NCI-H1417 (cell line): Measurements from ENCODE around the gene EPC1.
"Not testable (repeated sequence)": the region's sequence is repeated elsewhere in the genome, so short reads cannot be mapped to it uniquely, and the experiment has no call there.

Experiments
- DNase-seq, 3 experiments: peaks; one replicate each; lab custom pipeline; 2025; lab: John Stamatoyannopoulos, UW

EPC1 gene, protein sequence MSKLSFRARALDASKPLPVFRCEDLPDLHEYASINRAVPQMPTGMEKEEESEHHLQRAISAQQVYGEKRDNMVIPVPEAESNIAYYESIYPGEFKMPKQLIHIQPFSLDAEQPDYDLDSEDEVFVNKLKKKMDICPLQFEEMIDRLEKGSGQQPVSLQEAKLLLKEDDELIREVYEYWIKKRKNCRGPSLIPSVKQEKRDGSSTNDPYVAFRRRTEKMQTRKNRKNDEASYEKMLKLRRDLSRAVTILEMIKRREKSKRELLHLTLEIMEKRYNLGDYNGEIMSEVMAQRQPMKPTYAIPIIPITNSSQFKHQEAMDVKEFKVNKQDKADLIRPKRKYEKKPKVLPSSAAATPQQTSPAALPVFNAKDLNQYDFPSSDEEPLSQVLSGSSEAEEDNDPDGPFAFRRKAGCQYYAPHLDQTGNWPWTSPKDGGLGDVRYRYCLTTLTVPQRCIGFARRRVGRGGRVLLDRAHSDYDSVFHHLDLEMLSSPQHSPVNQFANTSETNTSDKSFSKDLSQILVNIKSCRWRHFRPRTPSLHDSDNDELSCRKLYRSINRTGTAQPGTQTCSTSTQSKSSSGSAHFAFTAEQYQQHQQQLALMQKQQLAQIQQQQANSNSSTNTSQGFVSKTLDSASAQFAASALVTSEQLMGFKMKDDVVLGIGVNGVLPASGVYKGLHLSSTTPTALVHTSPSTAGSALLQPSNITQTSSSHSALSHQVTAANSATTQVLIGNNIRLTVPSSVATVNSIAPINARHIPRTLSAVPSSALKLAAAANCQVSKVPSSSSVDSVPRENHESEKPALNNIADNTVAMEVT

DNA sequence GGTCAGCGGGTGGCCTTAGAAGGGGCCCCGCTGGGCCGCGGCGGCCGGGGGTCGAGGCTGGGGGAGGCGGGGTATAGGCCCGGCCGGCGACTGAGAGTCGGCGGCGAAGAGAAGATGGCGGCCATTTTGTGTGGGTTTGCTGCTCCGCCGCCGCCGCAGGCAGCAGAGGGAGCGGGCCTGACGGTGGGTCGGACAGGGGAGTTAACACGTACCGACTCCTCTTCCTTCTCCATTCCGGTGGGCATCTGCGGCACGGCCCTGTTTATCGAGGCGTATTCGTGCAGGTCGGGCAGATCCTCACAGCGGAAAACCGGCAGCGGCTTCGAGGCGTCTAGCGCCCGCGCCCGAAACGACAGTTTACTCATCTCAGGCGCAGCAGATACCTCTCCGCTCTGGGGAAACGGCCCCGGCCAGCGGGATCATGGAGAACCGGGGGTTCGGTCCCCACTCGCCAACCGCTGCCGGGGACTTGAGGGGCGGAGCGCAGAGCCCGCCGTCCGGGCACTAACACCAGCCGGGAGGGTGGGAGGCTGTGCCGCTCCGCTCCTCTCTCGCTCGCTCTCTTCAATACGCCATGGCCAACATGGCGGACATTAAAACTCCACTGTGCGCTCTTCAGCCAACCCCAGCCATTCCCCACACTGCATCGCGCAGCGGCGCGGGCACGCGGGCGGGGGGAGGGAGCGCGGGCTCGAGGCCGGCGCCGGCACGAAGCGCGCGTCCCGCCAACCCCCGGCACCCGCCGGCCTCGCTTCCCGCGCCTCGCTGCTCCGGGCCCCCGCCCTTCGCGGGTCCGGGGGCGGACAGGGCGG lies at the start of gene EPC1:
TSS of gene EPC1 (minus strand) at position 608 of the 812 bp plus-strand sequence. CDS start at position 365, 243 bp downstream.
- DNase-seq, result peak; percentile 80 to 90 (median 88)

- no peak for DNase-seq
Observed at GRCh38 chr10:32393911-32394310, 47.0 kb upstream of the EPC1 start.

GRCh38 chr10:32392284-32392683 lies 45.3 kb upstream of the EPC1 start:
- DNase-seq, result not testable (repeated sequence)

- no peak for DNase-seq
Observed at GRCh38 chr10:32390193-32390592, 43.2 kb upstream of the EPC1 start.

DNA sequence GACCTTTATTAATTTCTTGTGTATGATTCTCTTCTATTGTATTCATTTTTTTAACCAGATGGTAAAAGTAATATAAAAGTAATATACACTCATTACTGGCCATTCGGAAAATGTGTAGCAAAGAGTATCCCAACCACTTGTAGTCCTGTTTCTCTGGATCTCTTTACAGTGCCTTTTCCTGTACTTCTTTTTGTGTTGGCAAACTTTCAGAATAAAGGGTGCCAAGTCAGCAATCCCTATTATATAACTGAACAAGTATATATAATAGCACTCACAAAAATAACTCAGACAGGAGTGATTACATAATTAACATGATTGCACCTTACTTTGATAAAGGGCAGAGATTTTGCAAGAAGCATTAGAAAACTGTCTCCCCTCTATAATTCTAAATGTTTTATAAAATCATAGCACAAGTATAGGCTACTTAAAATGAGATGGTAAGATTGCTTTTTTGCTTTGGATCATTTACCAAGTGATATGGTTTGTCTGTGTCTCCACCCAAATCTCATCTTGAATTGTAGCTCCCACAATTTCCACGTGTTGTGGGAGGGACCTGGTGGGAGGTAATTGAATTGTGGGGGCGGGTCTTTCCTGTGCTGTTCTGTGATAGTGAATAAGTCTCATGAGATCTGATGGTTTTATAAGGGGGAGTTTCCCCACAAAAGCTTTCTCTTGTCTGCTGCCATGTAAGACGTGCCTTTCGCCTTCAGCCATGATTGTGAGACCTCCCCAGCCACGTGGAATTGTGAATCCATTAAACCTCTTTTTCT lies 41.5 kb upstream of the EPC1 start:
- no peak for DNase-seq

- no peak for DNase-seq
Observed at GRCh38 chr10:32386623-32387260, 39.8 kb upstream of the EPC1 start.

- DNase-seq, result no peak
Observed at GRCh38 chr10:32384171-32384570, 37.2 kb upstream of the EPC1 start.

DNA sequence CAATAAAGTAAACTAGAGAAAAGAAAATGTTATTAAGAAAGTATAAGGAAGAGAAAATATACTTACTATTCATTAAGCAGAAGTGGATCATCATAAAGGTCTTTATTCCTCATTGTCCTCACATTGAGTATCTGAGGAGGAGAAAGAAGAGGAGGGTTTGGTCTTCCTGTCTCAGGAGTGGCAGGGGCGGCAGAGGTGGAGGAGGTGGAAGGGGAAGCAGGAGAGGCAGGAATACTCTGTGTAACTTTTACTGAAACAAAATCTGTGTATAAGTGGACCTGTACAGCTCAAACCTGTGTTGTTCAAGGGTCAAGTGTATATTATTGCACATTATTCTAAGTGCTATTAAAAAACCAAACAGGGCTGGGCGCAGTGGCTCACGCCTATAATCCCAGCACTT lies 34.2 kb upstream of the EPC1 start:
- DNase-seq, result no peak

DNA sequence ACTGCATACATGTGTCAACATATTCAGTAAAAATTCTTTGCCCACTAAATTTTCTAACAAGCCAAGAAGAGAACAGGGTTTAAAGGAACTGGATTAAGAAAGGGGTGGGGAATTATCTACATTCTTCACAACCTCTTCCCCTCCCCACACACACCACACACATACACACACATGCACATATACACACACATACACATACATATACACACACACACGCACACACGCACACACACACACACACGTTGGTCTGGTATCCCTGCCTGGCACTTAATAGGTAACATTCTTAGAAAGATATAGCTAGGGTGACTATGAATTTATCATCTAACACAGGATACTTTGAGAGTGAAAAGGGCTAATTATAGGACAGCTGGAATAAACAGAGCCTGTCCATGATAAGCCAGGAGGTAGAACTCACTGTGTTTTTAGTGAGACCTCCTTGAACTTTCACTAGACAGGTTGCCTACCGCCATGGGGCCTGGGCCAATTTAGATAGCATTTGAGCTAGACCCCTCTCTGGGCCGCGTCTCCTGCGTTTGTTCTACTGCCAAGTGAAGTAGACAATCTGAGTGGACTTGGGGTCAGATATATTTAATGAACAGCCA lies 33.1 kb upstream of the EPC1 start:
- peak in 2 of 3 experiments; percentile 7 to 58 for DNase-seq

GRCh38 chr10:32379318-32379949 lies 32.5 kb upstream of the EPC1 start:
- DNase-seq, result peak; percentile 48 to 83 (median 71)

GRCh38 chr10:32378363-32379317 lies 31.7 kb upstream of the EPC1 start:
- peak; percentile 81 to 92 (median 82) for DNase-seq

DNA sequence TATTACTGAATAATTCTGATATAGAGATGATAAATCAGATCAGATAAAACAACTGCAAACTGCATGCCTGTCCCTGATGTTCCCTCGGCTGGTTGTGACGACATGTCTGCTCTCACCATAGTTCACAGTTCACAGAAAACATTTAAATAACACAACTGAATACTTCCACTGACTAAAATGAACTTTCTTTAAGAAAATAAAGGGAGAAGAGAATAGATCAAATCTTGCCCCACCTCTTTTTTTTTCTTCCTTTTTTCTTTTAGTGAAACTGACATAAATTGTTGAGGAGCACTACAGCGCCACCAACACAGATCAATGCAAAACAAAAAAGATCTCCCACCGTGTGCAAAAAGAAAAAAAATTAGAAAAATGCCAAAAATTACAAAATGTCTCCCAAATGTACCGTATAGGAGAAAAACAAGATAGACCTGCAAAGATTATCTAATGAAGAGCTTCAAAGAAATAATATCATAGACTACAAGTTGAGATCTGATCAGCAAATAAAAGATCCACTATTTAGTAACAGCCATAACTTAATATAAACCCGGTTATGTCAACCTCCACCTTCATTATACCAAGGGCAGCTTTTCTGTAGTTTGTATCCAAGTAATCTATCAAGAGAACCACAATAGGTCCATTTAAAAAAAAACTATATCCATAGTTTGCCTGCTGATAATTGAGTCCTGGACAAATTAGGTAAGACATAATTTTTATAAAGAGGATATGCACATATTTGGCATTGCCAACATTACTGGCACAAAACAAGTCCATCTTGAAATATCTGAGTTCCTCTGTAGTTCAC lies 30.7 kb upstream of the EPC1 start:
- DNase-seq, result peak in 2 of 3 experiments; percentile 52 to 78

DNA sequence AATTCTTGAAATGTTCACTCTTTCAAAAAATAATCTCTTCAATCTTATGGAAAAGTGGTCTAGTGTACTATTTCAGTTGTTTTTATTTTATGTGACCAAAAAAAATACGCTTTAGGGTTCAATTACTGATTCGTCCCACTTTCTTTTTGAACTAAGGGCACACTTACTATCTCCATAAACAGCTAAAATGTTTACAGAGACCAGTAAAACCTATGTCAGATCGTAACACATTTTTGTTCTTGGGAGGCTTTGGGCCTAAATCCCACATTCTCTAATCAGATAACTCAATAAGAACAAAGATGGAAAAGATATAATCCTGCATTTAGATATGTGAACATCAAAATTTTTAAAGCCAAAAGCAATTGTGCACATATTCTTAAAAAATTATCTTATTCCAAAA lies 29.8 kb upstream of the EPC1 start:
- peak in 1 of 3 experiments; percentile 20 for DNase-seq

DNA sequence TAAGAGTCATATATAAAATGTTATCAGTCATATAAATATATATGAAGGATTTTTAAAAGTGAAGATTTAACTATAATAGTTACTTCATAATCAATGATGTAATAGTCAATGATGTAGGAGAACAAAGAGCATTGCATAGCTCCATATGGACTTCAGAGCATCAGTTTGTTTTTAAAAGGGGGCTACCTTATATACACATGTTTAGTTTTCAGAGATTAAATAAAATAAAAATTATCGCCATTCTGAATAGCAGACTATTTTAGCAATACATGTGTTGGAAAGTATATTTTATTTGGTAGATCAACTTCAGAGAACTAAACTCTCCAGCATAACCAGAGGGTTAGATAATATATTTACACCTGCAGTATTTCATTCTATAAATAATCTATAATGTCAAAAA lies 29.1 kb upstream of the EPC1 start:
- peak in 1 of 3 experiments; percentile 11 for DNase-seq

GRCh38 chr10:32375631-32376030 lies 28.7 kb upstream of the EPC1 start:
- no peak for DNase-seq

DNA sequence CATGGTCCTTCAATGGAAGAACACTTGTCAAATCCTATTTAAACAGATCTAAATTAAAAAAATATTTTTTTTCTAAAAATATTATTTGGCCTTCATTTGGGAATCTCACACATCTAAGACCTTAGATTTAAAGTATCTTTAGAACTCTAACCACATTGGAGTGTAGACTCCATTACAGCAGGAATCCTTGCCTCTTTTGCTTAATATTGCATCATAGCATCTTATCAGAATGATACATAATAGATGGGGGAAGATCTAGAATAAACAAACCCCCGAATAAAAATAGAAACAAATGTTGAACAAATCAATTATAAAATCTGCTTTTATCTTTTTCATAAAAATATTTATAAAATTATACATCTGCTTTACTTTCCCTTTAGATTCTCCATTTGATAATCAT lies 27.6 kb upstream of the EPC1 start:
- DNase-seq, result no peak

GRCh38 chr10:32373496-32373895 lies 26.5 kb upstream of the EPC1 start:
- no peak for DNase-seq

DNA sequence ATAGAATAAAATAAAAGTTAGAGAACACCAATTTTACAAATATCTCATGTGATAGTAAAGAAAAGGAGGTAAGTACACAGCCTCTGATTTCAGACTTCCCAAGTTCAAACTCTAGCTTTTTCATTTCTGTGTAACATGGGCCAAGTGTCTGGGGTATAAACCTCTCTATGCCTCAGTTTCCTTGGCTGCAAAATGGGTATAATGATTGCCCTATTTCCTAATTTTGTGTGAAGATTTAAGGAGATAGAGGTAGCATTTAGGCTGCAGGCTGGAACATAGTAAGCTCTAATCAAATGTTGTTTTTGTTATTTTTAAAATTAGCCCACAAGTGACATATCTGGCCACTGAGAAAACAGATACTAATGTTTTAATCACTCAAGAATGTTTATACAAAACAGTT lies 26.1 kb upstream of the EPC1 start:
- no peak for DNase-seq
